Adrenal gland (tissue), 5 donors: ENCODE data around the gene BABAM2.

ENCODE experiments used
- POLR2A ChIP-seq, 2 donors: fragments of 450-650 bp; IDR thresholded peaks; one replicate each; pipeline ENCODE4 v1.6.1; 2017; ENCODE audit warnings: antibody characterized with exemption in 2 of 2, mild to moderate bottlenecking in 2 of 2, moderate library complexity in 1 of 2
- TF ChIP-seq, protein P1 (sequence below), 6 experiments: fragments of 450-650 bp in 4 of 6; fragments of 200-600 bp in 2 of 6; sonication (generic) in 1 of 6; IDR thresholded peaks; 1 replicate in 5 of 6; 2 replicates in 1 of 6; pipeline versions ENCODE4 v1.5.1 to v1.8.0; 2016 to 2021; ENCODE audit warnings: antibody characterized with exemption in 6 of 6, mild to moderate bottlenecking in 2 of 6, moderate library complexity in 1 of 6
- donor health status: DM: no; HTN: no; CAD: no.

GRCh38 chr2:27962006-27962405 lies 71.5 kb downstream of the BABAM2 start:
- no peak for TF ChIP-seq POLR2A (IDR thresholded peaks at IDR 0.05)
- TF ChIP-seq, protein P1, sequence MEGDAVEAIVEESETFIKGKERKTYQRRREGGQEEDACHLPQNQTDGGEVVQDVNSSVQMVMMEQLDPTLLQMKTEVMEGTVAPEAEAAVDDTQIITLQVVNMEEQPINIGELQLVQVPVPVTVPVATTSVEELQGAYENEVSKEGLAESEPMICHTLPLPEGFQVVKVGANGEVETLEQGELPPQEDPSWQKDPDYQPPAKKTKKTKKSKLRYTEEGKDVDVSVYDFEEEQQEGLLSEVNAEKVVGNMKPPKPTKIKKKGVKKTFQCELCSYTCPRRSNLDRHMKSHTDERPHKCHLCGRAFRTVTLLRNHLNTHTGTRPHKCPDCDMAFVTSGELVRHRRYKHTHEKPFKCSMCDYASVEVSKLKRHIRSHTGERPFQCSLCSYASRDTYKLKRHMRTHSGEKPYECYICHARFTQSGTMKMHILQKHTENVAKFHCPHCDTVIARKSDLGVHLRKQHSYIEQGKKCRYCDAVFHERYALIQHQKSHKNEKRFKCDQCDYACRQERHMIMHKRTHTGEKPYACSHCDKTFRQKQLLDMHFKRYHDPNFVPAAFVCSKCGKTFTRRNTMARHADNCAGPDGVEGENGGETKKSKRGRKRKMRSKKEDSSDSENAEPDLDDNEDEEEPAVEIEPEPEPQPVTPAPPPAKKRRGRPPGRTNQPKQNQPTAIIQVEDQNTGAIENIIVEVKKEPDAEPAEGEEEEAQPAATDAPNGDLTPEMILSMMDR (IDR thresholded peaks at IDR 0.05), result no peak
